HK-2 (cell line): ENCODE results near the gene ABHD1.
"Not testable (repeated sequence)": the region's sequence is repeated elsewhere in the genome, so short reads cannot be mapped to it uniquely, and the experiment has no call there.

Experiments used
- DNase-seq: peaks from one replicate; pipeline ENCODE4 v3.0.0-alpha.2; 2018; ENCODE audit not compliant: unreplicated experiment

Gene ABHD1

DNA sequence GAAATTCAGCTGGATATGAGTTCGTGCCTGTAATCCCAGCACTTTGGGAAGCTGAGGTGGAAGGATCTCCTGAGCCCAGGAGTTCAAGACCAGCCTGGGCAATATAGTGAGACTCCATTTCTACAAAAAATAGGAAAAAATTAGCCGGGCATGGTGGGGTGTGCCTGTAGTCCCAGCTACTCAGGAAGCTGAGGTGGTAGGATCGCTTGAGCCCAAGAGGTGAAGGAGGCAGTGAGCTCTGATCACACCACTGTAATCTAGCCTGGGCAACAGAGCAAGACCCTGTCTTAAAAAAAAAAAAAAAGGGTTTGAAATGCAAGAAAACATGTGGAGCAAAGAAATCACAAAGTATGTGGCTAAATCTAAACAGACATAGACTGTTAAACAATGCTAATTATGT is 14.5 kb upstream of the ABHD1 start:
- no peak for DNase-seq

- DNase-seq = not testable (repeated sequence)
Observed at GRCh38 chr2:27110603-27111352, 12.8 kb upstream of the ABHD1 start.

DNA sequence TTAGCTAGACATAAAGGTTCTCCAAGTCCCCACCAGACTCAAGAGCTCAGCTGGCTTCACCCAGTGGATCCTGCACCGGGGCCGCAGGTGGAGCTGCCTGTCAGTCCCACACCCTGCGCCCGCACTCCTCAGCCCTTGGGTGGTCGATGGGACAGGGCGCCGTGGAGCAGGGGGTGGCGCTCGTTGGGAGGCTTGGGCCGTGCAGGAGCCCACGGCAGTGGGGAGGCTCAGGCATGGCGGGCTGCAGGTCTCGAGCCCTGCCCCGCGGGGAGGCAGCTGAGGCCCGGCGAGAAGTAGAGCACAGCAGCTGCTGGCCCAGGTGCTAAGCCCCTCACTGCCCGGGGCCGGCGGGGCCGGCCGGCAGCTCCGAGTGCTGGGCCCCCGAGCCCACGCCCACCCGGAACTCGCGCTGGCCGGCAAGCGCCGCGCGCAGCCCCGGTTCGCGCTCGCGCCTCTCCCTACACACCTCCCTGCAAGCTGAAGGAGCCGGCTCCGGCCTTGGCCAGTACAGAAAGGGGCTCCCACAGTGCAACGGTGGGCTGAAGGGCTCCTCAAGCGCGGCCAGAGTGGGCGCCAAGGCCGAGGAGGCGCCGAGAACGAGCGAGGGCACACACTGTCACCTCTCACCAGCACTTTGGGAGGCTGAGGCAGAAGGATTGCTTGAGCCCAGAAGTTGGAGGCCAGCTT is 12.1 kb upstream of the ABHD1 start:
- DNase-seq = not testable (repeated sequence)

- no peak for DNase-seq
Observed at GRCh38 chr2:27115519-27115918, 8.1 kb upstream of the ABHD1 start.

DNA sequence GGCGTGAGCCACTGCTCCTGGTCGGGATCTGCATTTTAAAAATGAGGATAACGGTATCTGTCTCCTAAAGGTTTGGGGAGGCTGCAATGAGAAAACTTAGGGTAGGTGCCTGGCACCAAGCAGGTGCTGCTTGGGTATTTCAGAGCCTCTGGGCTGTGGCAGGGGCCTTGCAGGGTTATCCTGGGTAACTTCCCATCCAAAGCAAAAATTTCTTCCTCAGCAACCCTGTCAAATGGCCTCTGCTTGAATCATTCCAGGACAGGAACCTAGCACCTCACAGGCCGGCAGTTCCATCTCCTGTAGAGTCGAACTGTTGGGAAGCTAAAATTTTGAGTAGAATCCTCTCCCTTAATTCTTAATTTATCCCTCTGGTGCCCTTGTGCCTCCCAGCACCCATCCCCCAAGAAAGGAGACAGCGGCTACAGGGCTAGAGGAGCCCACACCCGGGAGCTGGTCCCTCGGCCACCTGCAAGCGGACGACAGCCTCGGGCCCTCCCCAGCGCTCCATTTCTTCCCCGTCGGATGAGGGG is 5.6 kb upstream of the ABHD1 start:
- DNase-seq = no peak

DNA sequence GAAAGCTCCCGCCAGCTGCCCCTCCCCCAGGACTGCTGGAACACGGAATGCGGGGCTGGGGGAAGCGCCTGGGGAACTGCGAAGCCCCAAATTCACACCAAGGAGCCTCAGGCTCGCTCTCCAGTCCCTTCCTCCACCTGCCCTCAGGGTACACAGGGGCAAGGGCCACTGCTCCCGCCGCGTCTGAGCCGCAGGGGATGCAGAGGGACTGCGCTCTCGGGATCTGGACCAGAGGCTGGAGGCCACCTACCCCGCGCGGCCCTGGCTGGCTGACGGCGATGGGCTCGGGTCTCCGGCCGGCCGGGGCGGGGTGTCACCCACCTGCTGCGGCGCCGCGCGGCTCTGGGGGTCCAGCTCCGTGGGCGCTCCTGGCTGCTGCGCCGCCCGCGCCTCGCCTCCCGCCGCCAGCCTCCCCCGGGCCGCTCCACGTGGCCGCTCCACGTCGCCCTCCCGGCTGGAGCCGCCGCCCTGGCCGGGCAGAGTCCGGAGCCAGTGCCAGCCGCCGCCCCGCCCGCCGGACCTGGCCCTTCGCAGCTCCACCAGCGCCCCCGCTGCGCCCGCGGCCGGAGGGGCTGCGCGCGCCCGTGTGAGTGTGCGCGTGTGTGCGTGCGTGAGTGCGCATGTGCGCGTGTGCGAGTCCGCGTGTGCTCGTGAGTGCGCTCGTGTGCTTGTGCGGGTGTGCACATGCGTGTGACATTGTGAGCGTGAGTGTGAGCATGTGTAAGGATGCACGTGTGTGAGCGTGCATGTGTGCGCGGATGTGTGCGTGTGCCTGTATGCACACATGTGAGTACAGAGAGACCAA is 4.9 kb upstream of the ABHD1 start, which contains the start of gene CGREF1:
CGREF1 (minus strand) TSS at position 604 of the 805 bp plus-strand sequence. CDS start 14,762 bp downstream, outside the sequence.
- peak; percentile 30 for DNase-seq

GRCh38 chr2:27119330-27119670 is 4.3 kb upstream of the ABHD1 start:
- not testable (repeated sequence) for DNase-seq

- DNase-seq = no peak
Observed at GRCh38 chr2:27121906-27122305, 1.7 kb upstream of the ABHD1 start.

DNA sequence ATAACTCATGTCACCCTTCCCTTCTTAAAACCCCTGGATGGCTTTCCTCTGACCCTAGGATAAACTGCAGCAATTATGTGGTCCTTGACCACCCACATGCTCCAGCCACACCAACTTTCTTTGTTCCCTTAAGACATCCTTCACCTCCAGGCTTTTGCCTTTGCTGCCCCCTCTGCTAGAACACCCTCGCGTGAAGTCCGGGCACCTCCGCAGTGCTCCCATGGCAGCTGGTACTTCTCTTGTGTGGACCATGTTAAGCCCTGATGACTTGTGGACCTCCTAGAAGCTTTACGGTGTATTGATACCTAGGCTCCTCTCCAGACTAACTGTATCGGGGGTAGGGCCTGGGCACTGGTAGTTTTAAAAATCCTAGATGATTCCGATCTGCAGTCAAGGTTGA is 824 bp upstream of the ABHD1 start:
- DNase-seq = no peak

- DNase-seq = no peak
Observed at GRCh38 chr2:27125104-27125503, 1.5 kb downstream of the ABHD1 start.

DNA sequence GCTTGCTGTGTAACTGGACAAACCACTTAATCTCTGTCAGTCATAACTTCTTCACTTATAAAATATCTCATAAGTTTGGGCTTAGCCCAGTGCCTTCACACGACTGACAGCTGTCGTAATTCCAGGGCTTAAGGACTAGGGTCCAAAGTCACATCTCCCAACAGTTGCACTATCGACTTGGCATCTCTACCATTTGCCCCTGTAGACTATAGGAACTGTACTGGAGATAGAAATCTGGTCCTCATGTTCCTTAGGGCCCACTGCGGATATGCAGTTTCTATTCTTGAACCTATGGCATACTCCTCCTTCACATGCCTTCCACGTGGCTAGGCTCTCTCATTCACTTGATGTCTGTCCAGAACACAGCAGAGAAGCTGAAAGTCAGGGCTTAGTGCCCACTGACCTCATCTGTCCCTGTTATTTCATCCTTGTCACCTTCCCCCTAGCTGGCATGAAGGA is 2.7 kb downstream of the ABHD1 start:
- no peak for DNase-seq

DNA sequence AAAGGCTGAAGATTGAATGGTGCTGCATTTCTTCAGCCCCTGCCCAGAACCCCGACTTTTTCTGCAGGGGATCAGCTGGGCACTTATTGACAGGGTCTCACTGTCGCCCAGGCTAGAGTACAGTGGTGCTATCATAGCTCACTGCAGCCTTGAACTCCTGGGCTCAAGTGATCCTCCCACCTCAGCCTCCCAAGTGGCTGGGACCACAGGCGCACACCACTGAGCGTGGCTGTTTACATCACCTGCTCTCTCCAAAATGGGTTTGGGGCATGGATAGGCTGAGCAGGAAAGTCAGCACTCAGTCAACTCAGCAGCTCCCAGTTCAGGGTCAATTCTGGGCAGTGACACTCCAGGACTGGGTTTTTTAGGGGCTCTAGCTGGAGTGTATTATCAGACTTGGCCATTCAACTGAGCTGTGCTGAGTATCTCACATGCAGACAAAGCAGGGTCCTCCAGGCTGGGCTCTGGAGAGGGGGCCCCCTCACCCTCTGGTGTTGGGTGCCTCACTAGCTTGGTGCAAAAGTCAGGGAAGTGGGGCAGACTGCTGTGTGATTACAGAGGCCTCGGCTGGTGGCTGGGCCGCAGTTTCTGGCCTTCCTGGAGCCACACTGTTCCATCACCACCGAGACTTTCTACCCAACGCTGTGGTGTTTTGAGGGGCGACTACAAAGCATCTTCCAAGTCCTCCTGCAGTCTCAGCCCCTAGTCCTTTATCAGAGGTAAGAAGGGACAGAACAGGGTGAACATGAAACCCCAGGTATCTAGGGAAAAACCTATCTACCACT is 4.5 kb downstream of the ABHD1 start:
- no peak for DNase-seq

- no peak for DNase-seq
Observed at GRCh38 chr2:27128668-27129571, 5.3 kb downstream of the ABHD1 start.

GRCh38 chr2:27130396-27130795 is 6.8 kb downstream of the ABHD1 start:
- DNase-seq = no peak

- DNase-seq = no peak
Observed at GRCh38 chr2:27131429-27131828, 7.8 kb downstream of the ABHD1 start.

GRCh38 chr2:27133195-27133875 is 9.7 kb downstream of the ABHD1 start:
- DNase-seq = no peak

DNA sequence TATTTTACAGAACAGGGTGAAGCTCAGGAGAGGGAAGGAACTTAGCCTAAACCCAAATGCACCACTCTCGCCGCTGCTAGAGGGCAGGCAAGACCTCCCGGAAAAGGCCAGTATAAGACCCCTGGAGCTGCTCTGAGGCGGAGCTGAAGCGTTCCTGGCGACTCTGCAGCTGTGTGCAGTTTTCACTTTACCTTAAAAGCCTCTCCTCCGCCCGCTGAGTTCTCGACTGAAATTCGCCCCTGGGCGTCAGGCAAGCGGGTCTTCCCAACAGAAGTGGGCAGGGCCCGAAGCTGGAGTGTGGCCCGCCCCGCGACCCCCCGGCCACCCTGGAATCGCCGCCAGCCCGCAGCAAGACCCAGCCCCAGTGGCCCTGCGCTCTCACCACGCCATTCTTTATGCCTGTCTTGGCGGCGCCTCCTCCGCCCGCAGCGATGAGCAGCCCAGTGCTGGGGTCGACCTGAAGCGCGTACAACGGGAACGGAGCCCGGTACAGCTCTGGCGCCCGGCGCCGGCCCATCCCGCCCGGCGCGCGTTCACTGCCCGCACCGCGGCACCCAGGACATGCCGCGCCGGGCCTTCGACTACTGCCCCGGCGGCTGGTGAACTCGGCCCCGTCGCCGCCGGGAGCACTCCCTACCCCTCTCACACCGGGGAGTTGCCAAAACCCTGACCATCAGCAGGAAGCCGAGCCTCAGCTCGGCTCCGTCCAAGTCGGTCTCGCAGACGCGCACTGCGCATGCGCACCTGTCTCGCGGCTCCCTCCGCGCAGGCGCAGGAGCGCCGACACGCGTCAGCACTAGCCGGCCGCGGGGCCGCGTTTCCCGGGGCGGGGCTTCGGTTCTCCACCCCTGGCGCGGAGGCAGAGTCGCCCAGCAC is 10.5 kb downstream of the ABHD1 start, which contains the start of gene PREB:
PREB (minus strand) TSS at position 732 of the 876 bp plus-strand sequence; CDS start at position 517, 215 bp downstream.
- DNase-seq = peak; percentile 96

GRCh38 chr2:27134781-27135477 is 11.3 kb downstream of the ABHD1 start:
- DNase-seq = no peak
